NK-92 treated with Interleukin-12 subunit alpha and Interleukin-12 subunit beta, amount 100 ng/mL, for 24 hours (cell line): ENCODE measurements around the gene MRPL4.
"Not testable (repeated sequence)": the region's sequence is repeated elsewhere in the genome, so short reads cannot be mapped to it uniquely, and the experiment has no call there.

ENCODE experiments used
- DNase-seq: peaks from one replicate; lab custom pipeline; 2025; lab: John Stamatoyannopoulos, UW

MRPL4 gene

DNA sequence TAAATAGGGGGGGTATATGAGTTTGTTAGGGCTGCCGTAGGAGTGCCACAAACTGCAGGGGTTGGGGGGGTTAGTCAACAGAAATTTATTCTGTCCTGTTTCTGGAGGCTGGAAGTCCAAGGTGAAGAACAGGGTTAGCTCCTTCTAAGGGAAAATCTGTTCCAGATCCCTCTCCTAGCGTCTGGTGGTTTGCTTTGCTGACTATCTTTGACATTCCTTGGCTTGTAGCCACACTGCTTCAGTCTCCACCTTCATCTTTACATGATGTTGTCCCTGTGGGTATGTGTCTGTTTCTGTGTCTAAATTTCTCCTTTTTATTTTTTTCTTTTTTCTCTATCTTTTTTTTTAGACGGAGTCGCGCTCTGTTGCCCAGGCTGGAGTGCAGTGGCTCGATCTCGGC, 10.8 kb downstream of the MRPL4 start:
- DNase-seq = no peak

DNA sequence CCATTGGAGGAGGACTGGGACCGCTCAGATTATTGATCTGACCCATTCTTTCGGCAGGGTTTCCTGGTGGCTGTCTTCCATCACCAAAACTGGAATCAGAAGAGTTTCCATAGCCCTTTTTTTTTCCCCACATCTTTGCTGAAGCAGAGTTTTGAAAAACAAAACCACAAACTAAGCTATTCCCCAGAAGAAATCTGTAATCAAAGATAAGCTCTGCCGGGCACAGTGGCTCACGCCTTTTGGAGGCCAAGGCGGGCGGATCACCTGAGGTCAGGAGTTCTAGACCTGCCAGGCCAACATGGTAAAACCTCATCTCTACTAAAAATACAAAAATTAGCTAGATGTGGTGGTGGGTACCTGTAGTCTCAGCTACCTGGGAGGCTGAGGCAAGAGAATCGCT, 14.7 kb downstream of the MRPL4 start:
- DNase-seq = no peak

DNA sequence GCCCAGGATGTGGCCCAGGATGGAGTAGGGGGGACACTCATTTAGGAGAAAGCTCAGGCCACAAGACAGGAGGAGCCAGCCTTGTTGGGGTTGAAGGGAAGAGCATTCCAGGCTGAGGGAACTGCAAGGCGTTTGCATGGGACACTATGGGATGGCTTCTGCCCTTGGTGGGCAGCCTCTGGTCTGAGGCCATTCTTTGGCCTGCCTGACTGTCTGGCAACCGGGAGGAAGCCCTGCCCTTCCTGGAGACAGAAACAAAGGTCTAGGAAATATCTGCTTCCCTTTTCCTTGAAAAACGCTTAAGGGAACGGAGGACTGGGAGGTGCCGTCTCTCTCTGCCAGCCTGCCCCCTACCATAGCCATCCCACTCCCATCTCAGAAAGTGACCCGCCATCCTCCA, 16.1 kb downstream of the MRPL4 start:
- DNase-seq = no peak

DNA sequence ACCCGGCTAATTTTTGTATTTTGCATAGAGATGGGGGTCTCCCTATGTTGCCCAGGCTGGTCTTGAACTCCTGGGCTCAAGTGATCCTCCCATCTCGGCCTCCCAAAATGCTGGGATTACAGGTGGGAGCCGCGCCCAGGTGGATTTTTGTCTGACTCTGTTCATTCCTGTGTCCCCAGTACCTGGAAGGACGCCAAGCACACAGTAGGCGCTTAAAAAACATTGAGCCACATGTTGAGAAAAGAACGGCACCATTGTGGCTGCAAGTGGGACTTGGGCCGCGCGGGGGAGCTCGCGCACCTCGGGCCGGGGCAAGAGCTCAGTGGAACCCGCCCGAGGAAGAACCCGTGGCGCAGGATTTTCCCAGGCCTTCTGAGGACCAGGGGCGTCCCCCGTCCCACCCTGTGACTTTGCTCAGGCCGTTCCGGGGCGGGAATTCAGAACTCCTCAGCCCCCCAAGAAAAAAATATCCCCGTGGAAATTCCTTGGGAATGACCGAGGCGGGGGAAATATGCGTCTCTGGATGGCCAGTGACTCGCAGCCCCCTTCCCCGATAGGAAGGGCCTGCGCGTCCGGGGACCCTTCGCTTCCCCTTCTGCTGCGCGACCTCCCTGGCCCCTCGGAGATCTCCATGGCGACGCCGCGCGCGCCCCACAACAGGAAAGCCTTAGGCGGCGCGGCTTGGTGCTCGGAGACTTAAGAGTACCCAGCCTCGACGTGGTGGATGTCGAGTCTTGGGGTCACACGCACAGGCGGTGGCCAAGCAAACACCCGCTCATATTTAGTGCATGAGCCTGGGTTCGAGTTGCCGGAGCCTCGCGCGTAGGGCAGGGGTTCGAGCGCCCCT, 17.5 kb downstream of the MRPL4 start:
- DNase-seq = peak; percentile 84

DNA sequence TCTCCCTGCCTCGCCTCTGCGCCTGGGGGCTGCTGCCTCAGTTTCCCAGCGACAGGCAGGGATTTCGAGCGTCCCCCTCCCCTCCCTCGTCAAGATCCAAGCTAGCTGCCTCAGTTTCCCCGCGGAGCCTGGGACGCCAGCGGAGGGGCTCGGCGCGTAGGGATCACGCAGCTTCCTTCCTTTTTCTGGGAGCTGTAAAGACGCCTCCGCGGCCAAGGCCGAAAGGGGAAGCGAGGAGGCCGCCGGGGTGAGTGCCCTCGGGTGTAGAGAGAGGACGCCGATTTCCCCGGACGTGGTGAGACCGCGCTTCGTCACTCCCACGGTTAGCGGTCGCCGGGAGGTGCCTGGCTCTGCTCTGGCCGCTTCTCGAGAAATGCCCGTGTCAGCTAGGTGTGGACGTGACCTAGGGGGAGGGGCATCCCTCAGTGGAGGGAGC, 18.2 kb downstream of the MRPL4 start:
- peak; percentile 89 for DNase-seq

DNA sequence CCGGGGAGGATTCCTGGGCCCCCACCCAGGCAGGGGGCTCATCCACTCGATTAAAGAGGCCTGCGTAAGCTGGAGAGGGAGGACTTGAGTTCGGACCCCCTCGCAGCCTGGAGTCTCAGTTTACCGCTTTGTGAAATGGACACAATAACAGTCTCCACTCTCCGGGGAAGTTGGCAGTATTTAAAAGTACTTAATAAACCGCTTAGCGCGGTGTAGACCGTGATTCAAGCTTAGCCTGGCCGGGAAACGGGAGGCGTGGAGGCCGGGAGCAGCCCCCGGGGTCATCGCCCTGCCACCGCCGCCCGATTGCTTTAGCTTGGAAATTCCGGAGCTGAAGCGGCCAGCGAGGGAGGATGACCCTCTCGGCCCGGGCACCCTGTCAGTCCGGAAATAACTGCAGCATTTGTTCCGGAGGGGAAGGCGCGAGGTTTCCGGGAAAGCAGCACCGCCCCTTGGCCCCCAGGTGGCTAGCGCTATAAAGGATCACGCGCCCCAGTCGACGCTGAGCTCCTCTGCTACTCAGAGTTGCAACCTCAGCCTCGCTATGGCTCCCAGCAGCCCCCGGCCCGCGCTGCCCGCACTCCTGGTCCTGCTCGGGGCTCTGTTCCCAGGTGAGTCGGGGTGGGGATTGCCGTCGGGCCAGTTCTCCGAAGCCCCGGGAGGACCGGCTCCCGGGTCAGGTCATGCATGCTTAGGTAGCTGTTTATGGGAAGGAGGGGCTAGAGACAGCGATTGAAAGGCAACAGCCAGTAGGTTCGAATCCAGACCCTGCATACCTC, 18.8 kb downstream of the MRPL4 start, which contains the start of gene ICAM1:
ICAM1 (plus strand) TSS at position 505 of the 779 bp plus-strand sequence; CDS start at position 545, 40 bp downstream.
- peak; percentile 87 for DNase-seq

DNA sequence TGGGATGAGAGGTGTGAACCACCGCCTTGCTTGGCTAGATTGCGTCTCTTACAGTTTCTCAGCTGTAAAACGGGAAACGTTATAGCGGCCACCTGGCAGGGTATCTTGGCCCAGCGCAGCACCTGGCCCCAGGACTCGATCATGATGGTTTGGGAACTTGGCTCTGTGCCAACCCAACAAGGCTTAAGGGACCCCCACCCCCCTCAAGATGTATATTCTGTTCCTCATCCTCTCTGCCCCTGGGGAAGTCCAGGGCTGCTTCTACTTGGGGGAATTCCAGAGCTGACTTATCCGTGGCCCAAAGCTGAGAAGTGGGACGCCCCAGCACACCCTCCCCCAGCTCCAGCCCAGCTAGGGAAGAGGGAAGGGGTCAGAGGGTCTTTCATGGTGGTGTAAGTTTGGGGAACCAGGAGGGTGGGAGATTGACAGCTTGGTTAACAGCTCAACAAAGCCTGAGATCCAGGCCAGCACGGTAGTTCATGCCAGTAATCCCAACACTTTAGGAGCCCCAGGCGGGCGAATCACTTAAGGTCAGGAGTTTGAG, 19.6 kb downstream of the MRPL4 start:
- DNase-seq = no peak

DNA sequence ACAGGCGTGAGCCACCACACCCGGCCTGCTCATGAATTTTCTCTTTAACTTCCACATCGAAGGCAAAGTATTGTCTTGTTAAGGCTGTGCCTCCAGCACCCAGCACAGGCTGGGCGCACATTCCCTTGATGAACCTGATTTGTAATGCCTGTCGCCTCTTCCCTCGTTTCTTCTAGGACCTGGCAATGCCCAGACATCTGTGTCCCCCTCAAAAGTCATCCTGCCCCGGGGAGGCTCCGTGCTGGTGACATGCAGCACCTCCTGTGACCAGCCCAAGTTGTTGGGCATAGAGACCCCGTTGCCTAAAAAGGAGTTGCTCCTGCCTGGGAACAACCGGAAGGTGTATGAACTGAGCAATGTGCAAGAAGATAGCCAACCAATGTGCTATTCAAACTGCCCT, 22.6 kb downstream of the MRPL4 start:
- DNase-seq = no peak

DNA sequence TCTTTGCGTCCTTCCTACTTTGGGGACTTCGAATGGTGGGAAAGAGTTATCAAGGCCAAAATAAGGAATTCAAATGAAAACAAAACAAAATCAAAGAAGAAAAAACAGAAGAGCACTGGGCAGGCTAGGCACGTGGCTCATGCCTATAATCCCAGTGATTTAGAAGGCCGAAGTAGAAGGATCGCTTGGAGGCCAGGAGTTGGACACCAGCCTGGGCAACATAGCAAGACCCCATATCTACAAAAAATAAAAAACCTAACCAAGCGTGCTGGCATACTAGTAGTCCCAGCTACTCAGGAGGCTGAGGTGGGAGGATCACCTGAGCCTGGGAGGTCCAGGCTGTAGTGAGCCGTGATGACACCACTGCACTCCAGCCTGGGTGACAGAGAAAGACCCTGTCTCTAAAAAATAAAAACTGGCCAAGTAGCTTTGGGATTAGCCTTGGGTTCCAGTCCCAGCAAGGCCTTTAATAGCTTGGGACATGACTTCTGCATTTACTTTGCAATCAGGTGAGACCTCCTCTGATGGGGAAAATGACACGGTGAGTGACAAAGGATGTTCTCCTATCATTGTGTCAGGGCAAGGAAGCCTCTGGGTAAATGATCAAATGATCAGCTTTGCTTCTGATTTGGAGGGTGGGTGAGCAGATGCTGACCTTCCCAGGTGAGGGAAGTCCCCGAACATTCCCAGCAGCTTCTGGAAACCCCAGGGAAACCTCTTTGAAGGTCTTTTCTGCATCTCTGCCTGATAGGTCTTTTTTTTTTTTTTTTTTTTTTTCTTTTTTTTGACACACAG, 26.0 kb downstream of the MRPL4 start:
- no peak for DNase-seq

DNA sequence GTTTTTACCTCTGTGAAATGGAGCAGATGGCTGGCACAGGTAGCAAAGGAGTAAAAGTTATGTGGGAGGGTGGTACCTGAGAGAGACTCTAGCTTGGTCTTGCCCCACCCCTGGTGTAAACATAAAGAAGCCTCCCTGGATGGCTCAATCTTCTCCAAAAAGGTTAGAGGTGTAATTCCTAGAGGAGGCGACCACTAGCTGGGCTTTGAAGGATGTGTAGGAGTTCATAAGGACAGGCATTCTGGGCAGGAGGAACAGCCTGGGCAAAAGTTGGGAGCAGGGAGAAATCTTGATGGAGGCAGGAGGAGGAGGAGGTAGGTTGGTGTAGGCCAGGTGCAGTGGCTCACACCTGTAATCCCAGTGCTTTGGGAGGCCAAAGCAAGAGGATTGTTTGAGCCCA, 26.9 kb downstream of the MRPL4 start:
- DNase-seq = no peak

DNA sequence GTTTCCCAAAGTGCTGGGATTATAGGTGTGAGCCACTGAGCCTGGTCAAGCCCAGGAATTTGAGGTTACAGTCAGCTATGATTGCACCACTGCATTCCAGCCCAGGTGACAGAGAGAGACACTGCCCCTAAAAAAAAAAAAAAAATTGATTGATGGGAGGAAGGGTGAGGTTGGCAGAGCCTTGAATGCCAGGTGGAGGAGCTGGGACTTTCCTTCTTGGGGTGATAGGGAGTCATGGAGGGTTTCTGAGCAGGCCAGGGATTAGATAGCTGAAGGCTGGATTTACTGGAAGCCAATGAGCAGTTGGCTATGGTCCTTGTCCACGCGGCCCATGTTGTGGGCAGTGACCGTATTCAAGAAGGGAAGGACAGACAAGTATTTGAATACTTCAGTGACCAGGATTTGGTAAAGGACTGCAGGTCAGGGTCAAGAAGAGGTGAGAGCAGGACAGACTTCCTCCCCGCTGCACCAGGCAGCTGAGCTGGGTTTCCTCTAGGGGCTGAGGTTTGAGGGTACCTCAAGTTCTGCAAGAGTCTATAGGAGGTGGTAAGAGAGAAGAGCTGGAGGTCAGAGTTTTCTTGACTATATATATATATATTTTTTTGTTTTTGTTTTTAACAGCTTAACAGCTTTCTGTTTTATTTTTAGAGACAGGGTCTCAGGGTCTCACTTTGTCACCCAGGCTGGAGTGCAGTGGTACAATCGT, 27.9 kb downstream of the MRPL4 start:
- no peak for DNase-seq

DNA sequence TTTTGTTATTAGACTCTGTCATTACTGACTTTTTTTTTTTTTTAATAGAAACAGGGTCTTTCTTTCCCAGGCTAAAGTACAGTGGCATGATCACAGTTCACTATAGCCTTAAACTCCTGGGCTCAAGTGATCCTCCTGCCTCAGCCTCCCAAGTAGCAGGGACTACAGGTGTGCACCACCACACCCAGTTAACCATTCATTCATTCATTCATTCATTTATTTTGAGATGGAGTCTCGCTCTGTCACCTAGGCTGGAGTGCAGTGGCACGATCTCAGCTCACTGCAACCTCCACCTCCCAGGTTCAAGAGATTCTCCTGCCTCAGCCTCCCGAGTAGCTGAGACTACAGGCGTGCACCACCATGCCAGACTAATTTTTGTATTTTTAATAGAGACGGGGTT, 30.0 kb downstream of the MRPL4 start:
- not testable (repeated sequence) for DNase-seq

DNA sequence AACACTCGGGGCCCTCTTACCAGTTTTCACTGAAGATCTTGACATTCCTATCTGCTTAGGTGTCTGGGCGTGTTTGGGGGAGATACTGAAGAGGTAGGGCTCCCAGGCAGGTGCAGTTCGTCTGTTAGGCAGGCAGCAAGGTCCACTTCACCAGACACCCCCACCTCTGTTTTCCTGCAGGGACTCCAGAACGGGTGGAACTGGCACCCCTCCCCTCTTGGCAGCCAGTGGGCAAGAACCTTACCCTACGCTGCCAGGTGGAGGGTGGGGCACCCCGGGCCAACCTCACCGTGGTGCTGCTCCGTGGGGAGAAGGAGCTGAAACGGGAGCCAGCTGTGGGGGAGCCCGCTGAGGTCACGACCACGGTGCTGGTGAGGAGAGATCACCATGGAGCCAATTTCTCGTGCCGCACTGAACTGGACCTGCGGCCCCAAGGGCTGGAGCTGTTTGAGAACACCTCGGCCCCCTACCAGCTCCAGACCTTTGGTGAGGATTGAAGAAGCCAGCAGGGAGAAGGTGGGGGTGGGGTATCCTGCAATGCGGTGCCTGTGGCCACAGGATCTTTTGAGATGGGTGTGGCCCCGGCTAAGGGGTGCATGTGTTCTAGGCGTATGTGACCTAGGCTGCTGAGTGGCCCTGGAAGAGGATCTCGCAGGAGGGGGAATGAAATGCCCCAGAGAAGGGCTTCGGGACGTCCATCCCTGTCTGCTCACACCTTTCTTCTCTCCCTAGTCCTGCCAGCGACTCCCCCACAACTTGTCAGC, 31.5 kb downstream of the MRPL4 start:
- no peak for DNase-seq

DNA sequence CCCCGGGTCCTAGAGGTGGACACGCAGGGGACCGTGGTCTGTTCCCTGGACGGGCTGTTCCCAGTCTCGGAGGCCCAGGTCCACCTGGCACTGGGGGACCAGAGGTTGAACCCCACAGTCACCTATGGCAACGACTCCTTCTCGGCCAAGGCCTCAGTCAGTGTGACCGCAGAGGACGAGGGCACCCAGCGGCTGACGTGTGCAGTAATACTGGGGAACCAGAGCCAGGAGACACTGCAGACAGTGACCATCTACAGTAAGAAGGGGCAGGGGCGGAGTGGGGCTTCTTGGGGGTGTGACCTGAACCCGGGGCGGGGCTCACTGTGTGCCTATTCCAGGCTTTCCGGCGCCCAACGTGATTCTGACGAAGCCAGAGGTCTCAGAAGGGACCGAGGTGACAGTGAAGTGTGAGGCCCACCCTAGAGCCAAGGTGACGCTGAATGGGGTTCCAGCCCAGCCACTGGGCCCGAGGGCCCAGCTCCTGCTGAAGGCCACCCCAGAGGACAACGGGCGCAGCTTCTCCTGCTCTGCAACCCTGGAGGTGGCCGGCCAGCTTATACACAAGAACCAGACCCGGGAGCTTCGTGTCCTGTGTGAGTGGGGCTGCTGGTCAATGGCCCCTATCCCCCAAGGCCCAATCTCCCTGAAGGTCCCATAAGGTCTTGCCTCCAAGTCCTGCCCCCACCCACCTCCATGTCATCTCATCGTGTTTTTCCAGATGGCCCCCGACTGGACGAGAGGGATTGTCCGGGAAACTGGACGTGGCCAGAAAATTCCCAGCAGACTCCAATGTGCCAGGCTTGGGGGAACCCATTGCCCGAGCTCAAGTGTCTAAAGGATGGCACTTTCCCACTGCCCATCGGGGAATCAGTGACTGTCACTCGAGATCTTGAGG, 32.3 kb downstream of the MRPL4 start:
- no peak for DNase-seq

DNA sequence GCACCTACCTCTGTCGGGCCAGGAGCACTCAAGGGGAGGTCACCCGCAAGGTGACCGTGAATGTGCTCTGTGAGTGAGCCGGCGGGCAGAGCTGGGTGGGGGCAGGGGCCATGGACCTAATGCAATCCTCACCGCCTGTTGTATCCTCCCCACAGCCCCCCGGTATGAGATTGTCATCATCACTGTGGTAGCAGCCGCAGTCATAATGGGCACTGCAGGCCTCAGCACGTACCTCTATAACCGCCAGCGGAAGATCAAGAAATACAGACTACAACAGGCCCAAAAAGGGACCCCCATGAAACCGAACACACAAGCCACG, 32.9 kb downstream of the MRPL4 start:
- DNase-seq = no peak

DNA sequence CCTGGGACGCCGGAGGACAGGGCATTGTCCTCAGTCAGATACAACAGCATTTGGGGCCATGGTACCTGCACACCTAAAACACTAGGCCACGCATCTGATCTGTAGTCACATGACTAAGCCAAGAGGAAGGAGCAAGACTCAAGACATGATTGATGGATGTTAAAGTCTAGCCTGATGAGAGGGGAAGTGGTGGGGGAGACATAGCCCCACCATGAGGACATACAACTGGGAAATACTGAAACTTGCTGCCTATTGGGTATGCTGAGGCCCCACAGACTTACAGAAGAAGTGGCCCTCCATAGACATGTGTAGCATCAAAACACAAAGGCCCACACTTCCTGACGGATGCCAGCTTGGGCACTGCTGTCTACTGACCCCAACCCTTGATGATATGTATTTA, 33.4 kb downstream of the MRPL4 start:
- DNase-seq = no peak

DNA sequence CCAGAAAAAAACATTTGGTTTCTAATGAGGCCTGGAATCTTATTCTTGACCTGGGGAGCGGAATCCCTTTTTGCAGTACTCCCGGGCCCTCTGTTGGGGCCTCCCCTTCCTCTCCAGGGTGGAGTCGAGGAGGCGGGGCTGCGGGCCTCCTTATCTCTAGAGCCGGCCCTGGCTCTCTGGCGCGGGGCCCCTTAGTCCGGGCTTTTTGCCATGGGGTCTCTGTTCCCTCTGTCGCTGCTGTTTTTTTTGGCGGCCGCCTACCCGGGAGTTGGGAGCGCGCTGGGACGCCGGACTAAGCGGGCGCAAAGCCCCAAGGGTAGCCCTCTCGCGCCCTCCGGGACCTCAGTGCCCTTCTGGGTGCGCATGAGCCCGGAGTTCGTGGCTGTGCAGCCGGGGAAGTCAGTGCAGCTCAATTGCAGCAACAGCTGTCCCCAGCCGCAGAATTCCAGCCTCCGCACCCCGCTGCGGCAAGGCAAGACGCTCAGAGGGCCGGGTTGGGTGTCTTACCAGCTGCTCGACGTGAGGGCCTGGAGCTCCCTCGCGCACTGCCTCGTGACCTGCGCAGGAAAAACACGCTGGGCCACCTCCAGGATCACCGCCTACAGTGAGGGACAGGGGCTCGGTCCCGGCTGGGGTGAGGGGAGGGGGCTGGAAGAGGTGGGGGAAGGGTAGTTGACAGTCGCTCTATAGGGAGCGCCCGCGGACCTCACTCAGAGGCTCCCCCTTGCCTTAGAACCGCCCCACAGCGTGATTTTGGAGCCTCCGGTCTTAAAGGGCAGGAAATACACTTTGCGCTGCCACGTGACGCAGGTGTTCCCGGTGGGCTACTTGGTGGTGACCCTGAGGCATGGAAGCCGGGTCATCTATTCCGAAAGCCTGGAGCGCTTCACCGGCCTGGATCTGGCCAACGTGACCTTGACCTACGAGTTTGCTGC, 35.1 kb downstream of the MRPL4 start, which contains the start of gene ICAM4:
ICAM4 (plus strand) TSS at position 153 of the 935 bp plus-strand sequence; CDS start at position 211, 58 bp downstream.
- DNase-seq = no peak

DNA sequence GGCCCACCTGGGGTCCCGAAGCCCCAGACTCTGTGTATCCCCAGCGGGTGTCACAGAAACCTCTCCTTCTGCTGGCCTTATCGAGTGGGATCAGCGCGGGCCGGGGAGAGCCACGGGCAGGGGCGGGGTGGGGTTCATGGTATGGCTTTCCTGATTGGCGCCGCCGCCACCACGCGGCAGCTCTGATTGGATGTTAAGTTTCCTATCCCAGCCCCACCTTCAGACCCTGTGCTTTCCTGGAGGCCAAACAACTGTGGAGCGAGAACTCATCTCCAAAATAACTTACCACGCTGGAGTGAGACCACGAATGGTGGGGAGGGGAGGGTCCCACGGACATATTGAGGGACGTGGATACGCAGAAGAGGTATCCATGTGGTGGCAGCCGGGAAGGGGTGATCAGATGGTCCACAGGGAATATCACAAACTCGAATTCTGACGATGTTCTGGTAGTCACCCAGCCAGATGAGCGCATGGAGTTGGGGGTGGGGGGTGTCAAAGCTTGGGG, 36.7 kb downstream of the MRPL4 start:
- DNase-seq = no peak
